ENCODE results near the gene FKBP11. TPM values are rescaled to one million over a fixed set of nuclear protein-coding genes. Genes with fewer than 3 reads are reported as not detected.

FKBP11 gene
- total RNA-seq, 4 donors from 2014 or later = 3.0 to 6.8 (median 5.3) TPM

DNA sequence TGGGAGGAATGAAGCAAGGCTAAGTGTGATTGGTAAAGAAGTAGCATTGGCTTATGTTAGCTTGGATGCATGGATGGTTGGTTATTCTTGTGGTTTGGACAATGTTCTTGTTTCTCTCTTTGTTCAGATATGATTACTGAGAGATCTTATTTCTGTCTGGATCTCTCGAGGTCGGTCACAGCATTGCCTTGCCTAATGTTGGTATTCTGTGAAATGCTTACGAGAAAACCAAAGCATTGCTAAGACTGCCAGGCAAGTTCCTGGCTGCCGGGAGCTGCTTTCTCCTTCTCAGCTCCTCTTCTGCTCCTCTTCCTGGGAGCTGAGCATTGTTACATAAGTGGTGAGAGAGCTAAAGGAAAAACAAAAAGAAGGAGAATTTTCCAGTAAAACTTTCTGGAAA lies 52.2 kb downstream of the FKBP11 start:
- TF ChIP-seq, protein P1, sequence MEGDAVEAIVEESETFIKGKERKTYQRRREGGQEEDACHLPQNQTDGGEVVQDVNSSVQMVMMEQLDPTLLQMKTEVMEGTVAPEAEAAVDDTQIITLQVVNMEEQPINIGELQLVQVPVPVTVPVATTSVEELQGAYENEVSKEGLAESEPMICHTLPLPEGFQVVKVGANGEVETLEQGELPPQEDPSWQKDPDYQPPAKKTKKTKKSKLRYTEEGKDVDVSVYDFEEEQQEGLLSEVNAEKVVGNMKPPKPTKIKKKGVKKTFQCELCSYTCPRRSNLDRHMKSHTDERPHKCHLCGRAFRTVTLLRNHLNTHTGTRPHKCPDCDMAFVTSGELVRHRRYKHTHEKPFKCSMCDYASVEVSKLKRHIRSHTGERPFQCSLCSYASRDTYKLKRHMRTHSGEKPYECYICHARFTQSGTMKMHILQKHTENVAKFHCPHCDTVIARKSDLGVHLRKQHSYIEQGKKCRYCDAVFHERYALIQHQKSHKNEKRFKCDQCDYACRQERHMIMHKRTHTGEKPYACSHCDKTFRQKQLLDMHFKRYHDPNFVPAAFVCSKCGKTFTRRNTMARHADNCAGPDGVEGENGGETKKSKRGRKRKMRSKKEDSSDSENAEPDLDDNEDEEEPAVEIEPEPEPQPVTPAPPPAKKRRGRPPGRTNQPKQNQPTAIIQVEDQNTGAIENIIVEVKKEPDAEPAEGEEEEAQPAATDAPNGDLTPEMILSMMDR (IDR thresholded peaks at IDR 0.05; ENCODE audit: low read depth) = no peak

Small RNAs within 50 kb of the gene (small RNA-seq; reads per million reads assigned to genes)
- gene AC073610.1 = not detected
- not detected for gene RNU6-600P

Other genes with a start within 250 kb of the FKBP11 start
- gene KANSL2, start 243.3 kb downstream of the FKBP11 start, total RNA-seq = 10 to 100 TPM; 31.1 to 61.6 (median 39.0) TPM
- 10 to 100 TPM; 22.6 to 41.6 (median 28.1) TPM for gene CCNT1, start 208.8 kb downstream of the FKBP11 start, total RNA-seq
- 100 to 1,000 TPM in 1 of 4 donors, 10 to 100 TPM in 3; 30.8 to 144 (median 55.9) TPM for gene ADCY6, start 136.4 kb downstream of the FKBP11 start, total RNA-seq
- gene CACNB3, start 107.0 kb downstream of the FKBP11 start, total RNA-seq = 10 to 100 TPM in 1 of 4 donors, 1 to 10 TPM in 3; 2.4 to 12.4 (median 6.4) TPM
- 10 to 100 TPM; 37.0 to 65.7 (median 52.6) TPM for gene DDX23, start 73.3 kb downstream of the FKBP11 start, total RNA-seq
- gene RND1, start 59.6 kb downstream of the FKBP11 start, total RNA-seq = 1 to 10 TPM in 1 of 4 donors, under 1 TPM in 2, not detected in 1; 0.17 to 2.6 (median 0.98) TPM
- gene ARF3, start 32.0 kb upstream of the FKBP11 start, total RNA-seq = 10 to 100 TPM; 39.9 to 58.4 (median 48.5) TPM
- 1 to 10 TPM in 1 of 4 donors, not detected in 3; 1.3 TPM for gene WNT10B, start 46.2 kb upstream of the FKBP11 start, total RNA-seq
- not detected for gene WNT1, start 52.8 kb upstream of the FKBP11 start, total RNA-seq
- gene DDN, start 73.9 kb upstream of the FKBP11 start, total RNA-seq = not detected
- 10 to 100 TPM; 57.7 to 67.4 (median 59.7) TPM for gene PRKAG1, start 93.3 kb upstream of the FKBP11 start, total RNA-seq
- 10 to 100 TPM; 27.6 to 92.1 (median 42.9) TPM for gene KMT2D, start 135.3 kb upstream of the FKBP11 start, total RNA-seq
- under 1 TPM; 0.51 to 0.88 (median 0.61) TPM for gene RHEBL1, start 144.5 kb upstream of the FKBP11 start, total RNA-seq
- gene DHH, start 169.3 kb upstream of the FKBP11 start, total RNA-seq = 1 to 10 TPM in 1 of 4 donors, under 1 TPM in 3; 0.34 to 1.9 (median 0.46) TPM
- 10 to 100 TPM; 25.6 to 94.2 (median 54.5) TPM for gene LMBR1L, start 185.4 kb upstream of the FKBP11 start, total RNA-seq
- 100 to 1,000 TPM; 246 to 719 (median 447) TPM for gene TUBA1B, start 205.9 kb upstream of the FKBP11 start, total RNA-seq

Data from subcutaneous adipose tissue (tissue), 4 donors.